Measurements from ENCODE around the gene TMEM208. TPM values are rescaled to one million over a fixed set of nuclear protein-coding genes. Genes with fewer than 3 reads are reported as not detected.

TMEM208 gene
- total and polyA plus RNA-seq, 2 of the 13 experiments (the other 11 are each of a cell fraction or from before 2014, with no cell fraction given) = 58.8 to 72.9 TPM

GRCh38 chr16:67275321-67275720 is 48.4 kb downstream of the TMEM208 start:
- no peak for FAIRE-seq
- Histone ChIP-seq H3K9ac (ENCODE audit: insufficient read depth, low read depth, low read length) (no peak overlapping the region), H3K4me1 (ENCODE audit: insufficient read depth, low read length) (peaks cover 28% of the 10 kb centered on the region), H3K36me3 (replicated peaks in 1 of 2; ENCODE audit: control insufficient read depth in 1 of 2, insufficient read depth in 2 of 2, low read length in 2 of 2) (peaks cover 3 to 14% of the 10 kb centered on the region in 2 experiments; a peak in 3 of 5 replicates), H4K20me1 (ENCODE audit: insufficient read depth, low read length) (no peaks in the 10 kb centered on the region; the same call in 1 of the 2 replicates), H3K27me3 (ENCODE audit: control insufficient read depth in 1 of 2, insufficient read depth in 2 of 2, low read length in 2 of 2) (no peaks in the 10 kb centered on the region), H3K4me3 (replicated peaks in 1 of 3; ENCODE audit: insufficient read depth in 1 of 3, low read depth in 2 of 3, low read length in 3 of 3) (no peak overlapping the region), H3K4me2 (ENCODE audit: low read depth, low read length) (no peak overlapping the region), H3K79me2 (ENCODE audit: insufficient read depth, low read length) (peaks cover 4% of the 10 kb centered on the region), H3K27ac (ENCODE audit: extremely low read length, insufficient read depth, low read length) (no peak overlapping the region), H2AFZ (ENCODE audit: low read length) (no peak overlapping the region), H3K9me3 (ENCODE audit: low read length) (no peaks in the 10 kb centered on the region)
- BruUV-seq (replicated peaks) = TSS peak; percentile 29
- in situ Hi-C loops (cut with HindIII; ENCODE audit: extremely low pct_ligation_motif_present, low pct_unique_long_range_greater_than_20kb) = no loop called here
- ATAC-seq = no peak
- no peak for DNase-seq (ENCODE audit: low spot score)
- TF ChIP-seq SRY (CRISPR knock-in tag; IDR thresholded peaks at IDR 0.05) (no peak), CBFB (CRISPR knock-in tag; IDR thresholded peaks at IDR 0.05) (no peak), MIER2 (CRISPR knock-in tag; IDR thresholded peaks at IDR 0.05) (no peak), HMG20B (CRISPR knock-in tag; conservative IDR thresholded peaks at IDR 0.05) (no peak), NFRKB (IDR thresholded peaks at IDR 0.05) (no peak), ZNF775 (CRISPR knock-in tag; IDR thresholded peaks at IDR 0.05; ENCODE audit: borderline replicate concordance) (no peak), ZNF124 (CRISPR knock-in tag; IDR thresholded peaks at IDR 0.05) (no peak), ZMAT3 (CRISPR knock-in tag; conservative IDR thresholded peaks at IDR 0.05) (no peak), ZNF883 (CRISPR knock-in tag; IDR thresholded peaks at IDR 0.05; ENCODE audit: not compliant biosample characterization) (no peak), ZBTB7A (CRISPR knock-in tag; IDR thresholded peaks at IDR 0.05) (no peak), IKZF4 (CRISPR knock-in tag; IDR thresholded peaks at IDR 0.05; ENCODE audit: borderline replicate concordance, low read depth, not compliant biosample characterization) (no peak), ZFAT (CRISPR knock-in tag; conservative IDR thresholded peaks at IDR 0.05) (no peak), FOXP4 (CRISPR knock-in tag; IDR thresholded peaks at IDR 0.05) (no peak), DDIT3 (CRISPR knock-in tag; IDR thresholded peaks at IDR 0.05) (no peak), TAF15 (IDR thresholded peaks at IDR 0.05; ENCODE audit: low read depth, low read length, poor library complexity, severe bottlenecking) (no peak), ZNF337 (CRISPR knock-in tag; IDR thresholded peaks at IDR 0.05; ENCODE audit: borderline replicate concordance, low read depth) (no peak), DZIP1 (CRISPR knock-in tag; IDR thresholded peaks at IDR 0.05) (no peak)
- CTCF ChIA-PET (ENCODE audit: low intra/inter-chr PET ratio, low total read pairs) = no interaction called here
- 93% methylated on average over 2 of the region's 2 CpGs for WGBS (ENCODE audit: low lambda C conversion rate)
- POLR2A ChIA-PET = no interaction called here
- intact Hi-C loops (cut with micrococcal nuclease; ENCODE audit: unreplicated experiment) = loop anchor here (5.0 kb wide), 1 partner anchor 192 kb away; no protein-coding TSS in a partner anchor

Data from HepG2 (cell line).